K562 (cell line): ENCODE data around the gene TF. TPM values are rescaled to one million over a fixed set of nuclear protein-coding genes. Genes with fewer than 3 reads are reported as not detected.

Experiments
- ATAC-seq: fragments of 200-7000 bp; cut with Tn5 transposase; 3 replicates; pipeline ENCODE4 v1.9.1; 2020; ENCODE audit warnings: moderate library complexity
- BruUV-seq: library from RNA; stranded (reverse); fragments of 400-500 nt; replicated peaks from 2 replicates; lab custom pipeline; 2021; lab: Mats Ljungman, UMichigan
- CTCF ChIA-PET: fragments of 300-600 bp; formaldehyde crosslinking; extraction: SDS; loops from one replicate; lab custom pipeline; 2021; ENCODE audit warnings: low intra/inter-chr PET ratio; lab: Yijun Ruan, JAX
- POLR2A ChIA-PET: fragments of 300-600, 350-650 bp; sonication (Branson Sonifier 250); formaldehyde crosslinking; extraction: SDS; loops from one replicate; lab custom pipeline; 2021; ENCODE audit warnings: antibody characterized with exemption, inconsistent platforms; lab: Yijun Ruan, JAX
- DNase-seq, 4 experiments: peaks; one replicate each; pipeline versions ENCODE4 v3.0.0 to v3.0.0-alpha.2; 2011 to 2018; ENCODE audit warnings: low spot score in 3 of 4, mixed read lengths in 3 of 4; ENCODE audit errors: extremely low read depth in 1 of 4
- FAIRE-seq: peaks from 2 replicates; lab custom pipeline; 2011; peaks lifted over from hg19 to GRCh38; lab: Jason Lieb, UNC
- H2AFZ ChIP-seq: 2 replicates; pipeline ENCODE4 v1.6.0; 2011; ENCODE audit warnings: low read depth, low read length, control low read depth, inconsistent platforms
- H3K27ac ChIP-seq: fragments of 200-600 bp; 3 replicates; pipeline ENCODE4 v1.8.0; 2011; ENCODE audit warnings: low read depth, mild to moderate bottlenecking, control low read depth, inconsistent platforms, low read length, moderate library complexity, mixed read lengths; ENCODE audit errors: extremely low read depth
- H3K27me3 ChIP-seq, 2 experiments: fragments of 300-600 bp in 1 of 2; 2 replicates in 1 of 2; 3 replicates in 1 of 2; pipeline versions ENCODE4 v1.6.0 to v1.8.0; 2011; ENCODE audit warnings: inconsistent platforms in 2 of 2, low read length in 2 of 2, mild to moderate bottlenecking in 1 of 2, mixed read lengths in 1 of 2, moderate library complexity in 1 of 2; ENCODE audit not compliant: control insufficient read depth in 2 of 2, insufficient read depth in 2 of 2
- H3K36me3 ChIP-seq: fragments of 300-600 bp; 3 replicates; pipeline ENCODE4 v1.8.0; 2011; ENCODE audit warnings: mild to moderate bottlenecking, low read length, inconsistent platforms; ENCODE audit not compliant: control insufficient read depth, insufficient read depth
- H3K4me1 ChIP-seq, 2 experiments: fragments of 200-600 bp in 1 of 2; replicated peaks in 1 of 2; 2 replicates in 1 of 2; 3 replicates in 1 of 2; pipeline versions ENCODE4 v1.5.1 to v1.8.0; 2011; ENCODE audit warnings: inconsistent platforms in 2 of 2, low read length in 2 of 2, mild to moderate bottlenecking in 1 of 2, mixed read lengths in 1 of 2, moderate library complexity in 1 of 2; ENCODE audit not compliant: control insufficient read depth in 2 of 2, insufficient read depth in 2 of 2
- H3K4me2 ChIP-seq: 2 replicates; pipeline ENCODE4 v1.6.1; 2011; ENCODE audit warnings: low read length, control low read depth, inconsistent platforms, mixed read lengths; ENCODE audit not compliant: insufficient read depth
- H3K4me3 ChIP-seq: fragments of 200-600 bp; sonication (generic), shearing (Covaris generic); 2 replicates; pipeline ENCODE4 v1.5.1; 2016; ENCODE audit warnings: control low read depth, inconsistent platforms
- H3K79me2 ChIP-seq: fragments of 200-600 bp; 3 replicates; pipeline ENCODE4 v1.8.0; 2011; ENCODE audit warnings: low read length, inconsistent platforms; ENCODE audit not compliant: control insufficient read depth, insufficient read depth
- H3K9ac ChIP-seq, 2 experiments: 2 replicates each; pipeline versions ENCODE4 v1.6.0 to v1.6.1; 2011; ENCODE audit warnings: low read depth in 2 of 2, low read length in 2 of 2, control low read depth in 1 of 2, inconsistent platforms in 1 of 2, mild to moderate bottlenecking in 1 of 2, mixed read lengths in 1 of 2; ENCODE audit not compliant: insufficient read depth in 1 of 2
- H3K9me1 ChIP-seq: one replicate; pipeline ENCODE4 v1.6.0; 2011; ENCODE audit warnings: inconsistent platforms, mild to moderate bottlenecking, low read length, moderate library complexity; ENCODE audit not compliant: control insufficient read depth, insufficient read depth
- H3K9me3 ChIP-seq: replicated peaks from 2 replicates; pipeline ENCODE4 v1.5.1; 2011; ENCODE audit warnings: low read depth, low read length, inconsistent platforms; ENCODE audit not compliant: control insufficient read depth, insufficient read depth
- H4K20me1 ChIP-seq: replicated peaks from 2 replicates; pipeline ENCODE4 v1.6.1; 2011; ENCODE audit warnings: low read length, inconsistent platforms, mixed read lengths; ENCODE audit not compliant: control insufficient read depth, insufficient read depth
- GTF3C2 ChIP-seq: IDR thresholded peaks from 3 replicates; pipeline ENCODE4 v1.6.1; 2011; ENCODE audit warnings: borderline replicate concordance, mild to moderate bottlenecking, moderate library complexity; ENCODE audit not compliant: insufficient read length; ENCODE audit errors: extremely low read depth
- POLR2H ChIP-seq: IDR thresholded peaks from 2 replicates; pipeline ENCODE4 v1.6.1; 2016; ENCODE audit warnings: missing genetic modification characterization, low read depth, mild to moderate bottlenecking, control low read depth, missing compliant biosample characterization, moderate library complexity
- SP1 ChIP-seq: sonication (generic); formaldehyde crosslinking; IDR thresholded peaks from 2 replicates; pipeline ENCODE4 v1.8.1; 2022; ENCODE audit warnings: mild to moderate bottlenecking, missing genetic modification reagents
- STAG1 ChIP-seq: sonication (generic); formaldehyde crosslinking; IDR thresholded peaks from 2 replicates; pipeline ENCODE4 v1.5.0; 2020; ENCODE audit warnings: missing genetic modification reagents, borderline replicate concordance
- ZNF449 ChIP-seq: fragments of 250-450 bp; sonication (Bioruptor Pico); IDR thresholded peaks from 2 replicates; pipeline ENCODE4 v1.8.0; 2022; ENCODE audit warnings: moderate library complexity, mild to moderate bottlenecking, inconsistent platforms
- WGBS: fragments of 100-300 bp; shearing (Covaris generic); methylation state at CpG from one replicate; pipeline ENCODE4 v1.1.6; 2016; ENCODE audit warnings: low coverage, mixed read lengths; ENCODE audit not compliant: insufficient coverage; ENCODE audit errors: missing lambda C conversion rate; 5-methylcytosine and 5-hydroxymethylcytosine counted together
- in situ Hi-C: fragments of 300-500 bp; cut with MboI; formaldehyde crosslinking; loops from 4 replicates; pipeline ENCODE4 v1.15.0; 2018; ENCODE audit warnings: inconsistent platforms, mixed read lengths
- intact Hi-C: fragments of 100-400 bp; cut with micrococcal nuclease; formaldehyde crosslinking; loops from 2 replicates; pipeline ENCODE4 v1.14.2; 2022
- polyA plus RNA-seq, 8 experiments: library from polyadenylated mRNA; depleted of rRNA in 4 of 8; stranded (reverse) in 5 of 8; unstranded in 3 of 8; fragments of >200 nt; fragmentation: Nextera tagmentation in 2 of 8; fragmentation: Illumina TruSeq in 1 of 8; extraction: Ambion mirVana in 2 of 8; extraction: Trizol in 1 of 8; gene quantifications; 2 replicates each; pipeline versions ENCODE4 v1.2.1 to v1.2.3, GENCODE V29; 2011 to 2014; ENCODE audit warnings: inconsistent platforms in 1 of 8, missing spikeins in 1 of 8
- total RNA-seq, 7 experiments: library from RNA; depleted of rRNA in 6 of 7; stranded (reverse); fragments of >200 nt in 6 of 7; fragmentation: Illumina TruSeq in 2 of 7; extraction: Trizol in 2 of 7; gene quantifications; 2 replicates each; pipeline versions ENCODE4 v1.2.1 to v1.2.3, GENCODE V29; 2011 to 2021; ENCODE audit warnings: low replicate concordance in 1 of 7

TF gene
- total and polyA plus RNA-seq, 9 of the 15 experiments (the other 6 are each of a cell fraction or from before 2014, with no cell fraction given) = 0.09 to 9.2 (median 3.1) TPM

GRCh38 chr3:133836497-133837158, 90.4 kb downstream of the TF start:
- no peaks in the 10 kb centered on the region for H3K9me1 ChIP-seq
- WGBS = 36% methylated on average over 5 of the region's 6 CpGs

More at GRCh38 chr3:133836497-133837158, 90.4 kb downstream of the TF start:
- ChIA-PET POLR2A (no interaction called here), CTCF (no interaction called here)
- no peak overlapping the region for H2AFZ ChIP-seq
- H3K36me3 ChIP-seq = no peaks in the 10 kb centered on the region
- no peak overlapping the region for H3K4me3 ChIP-seq
- FAIRE-seq (no peak), ATAC-seq (no peak), DNase-seq (no peak)
- in situ Hi-C loops = no loop called here
- H4K20me1 ChIP-seq = no peaks in the 10 kb centered on the region
- no TSS peak for BruUV-seq
- H3K9me3 ChIP-seq = no peaks in the 10 kb centered on the region
- H3K4me2 ChIP-seq = no peak overlapping the region
- no peak overlapping the region for H3K9ac ChIP-seq
- TF ChIP-seq POLR2H (tag) = no peak
- TF ChIP-seq GTF3C2 = no peak
- no peak for TF ChIP-seq SP1 (CRISPR knock-in tag)
- no peak for TF ChIP-seq STAG1 (CRISPR knock-in tag)
- no peak for TF ChIP-seq ZNF449 (CRISPR knock-in tag)
- no peaks in the 10 kb centered on the region for H3K27me3 ChIP-seq
- no peaks in the 10 kb centered on the region for H3K79me2 ChIP-seq
- intact Hi-C loops = no loop called here
- H3K4me1 ChIP-seq = peaks cover 0 to 9% of the 10 kb centered on the region in 2 experiments; a peak in 1 of 5 replicates
- H3K27ac ChIP-seq = no peak overlapping the region
